ENCODE measurements around the gene PRDM15.
A peak's percentile ranks its signal among the peaks of the same experiment; 100 is the strongest.

The PRDM15 gene

GRCh38 chr21:41821756-41822431, 57.2 kb downstream of the PRDM15 start:
- H3K4me3 Mint-ChIP-seq, result no peak overlapping the region
- H3K27ac Mint-ChIP-seq, result peak overlapping the region; percentile 67
- peaks cover 32% of the 10 kb centered on the region for H3K36me3 Mint-ChIP-seq
- no peaks in the 10 kb centered on the region for H3K4me1 Mint-ChIP-seq
- ATAC-seq (no peak), DNase-seq (ENCODE audit: low spot score in 2 of 2) (no peak)
- H3K9me3 Mint-ChIP-seq, result no peaks in the 10 kb centered on the region

- ATAC-seq (no peak), DNase-seq (ENCODE audit: low spot score in 2 of 2) (no peak)
- no peak overlapping the region for H3K4me3 Mint-ChIP-seq
- H3K4me1 Mint-ChIP-seq, result no peaks in the 10 kb centered on the region
- peaks cover 32% of the 10 kb centered on the region for H3K36me3 Mint-ChIP-seq
- no peaks in the 10 kb centered on the region for H3K9me3 Mint-ChIP-seq
- no peak overlapping the region for H3K27ac Mint-ChIP-seq
Observed at GRCh38 chr21:41821081-41821755, 57.9 kb downstream of the PRDM15 start.

GRCh38 chr21:41820384-41821080, 58.6 kb downstream of the PRDM15 start:
- H3K36me3 Mint-ChIP-seq, result peaks cover 26% of the 10 kb centered on the region
- no peaks in the 10 kb centered on the region for H3K9me3 Mint-ChIP-seq
- ATAC-seq, result no peak
- no peaks in the 10 kb centered on the region for H3K4me1 Mint-ChIP-seq
- H3K27ac Mint-ChIP-seq, result no peak overlapping the region
- DNase-seq (ENCODE audit: low spot score in 2 of 2), result no peak
- no peak overlapping the region for H3K4me3 Mint-ChIP-seq

DNA sequence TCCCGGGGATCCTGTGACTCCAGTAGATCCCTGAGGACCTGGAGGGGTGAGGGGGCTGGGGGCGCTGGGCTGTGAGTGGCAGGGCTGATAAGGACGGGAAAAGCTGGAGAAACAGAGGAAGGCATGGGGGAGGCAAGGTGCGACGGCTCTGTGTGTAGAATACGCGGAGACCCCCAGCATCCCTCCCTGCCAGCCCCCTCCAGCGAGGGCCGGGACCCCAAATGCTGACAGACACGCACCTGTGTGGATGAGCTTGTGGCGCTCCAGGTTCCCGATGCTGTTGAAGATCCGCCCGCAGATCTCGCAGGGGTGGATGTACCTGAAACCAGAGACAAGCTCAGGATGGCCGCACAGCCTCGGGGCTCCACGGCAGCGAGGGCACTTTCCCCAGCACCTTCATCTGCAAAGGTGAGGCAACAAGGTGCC, 59.3 kb downstream of the PRDM15 start:
- Mint-ChIP-seq H3K36me3 (peaks cover 30% of the 10 kb centered on the region), H3K27ac (no peak overlapping the region), H3K9me3 (no peaks in the 10 kb centered on the region), H3K4me3 (no peak overlapping the region), H3K4me1 (no peaks in the 10 kb centered on the region)
- DNase-seq (ENCODE audit: low spot score in 2 of 2) (no peak), ATAC-seq (no peak)

GRCh38 chr21:41819236-41819855, 59.8 kb downstream of the PRDM15 start:
- H3K36me3 Mint-ChIP-seq, result peaks cover 30% of the 10 kb centered on the region

DNA sequence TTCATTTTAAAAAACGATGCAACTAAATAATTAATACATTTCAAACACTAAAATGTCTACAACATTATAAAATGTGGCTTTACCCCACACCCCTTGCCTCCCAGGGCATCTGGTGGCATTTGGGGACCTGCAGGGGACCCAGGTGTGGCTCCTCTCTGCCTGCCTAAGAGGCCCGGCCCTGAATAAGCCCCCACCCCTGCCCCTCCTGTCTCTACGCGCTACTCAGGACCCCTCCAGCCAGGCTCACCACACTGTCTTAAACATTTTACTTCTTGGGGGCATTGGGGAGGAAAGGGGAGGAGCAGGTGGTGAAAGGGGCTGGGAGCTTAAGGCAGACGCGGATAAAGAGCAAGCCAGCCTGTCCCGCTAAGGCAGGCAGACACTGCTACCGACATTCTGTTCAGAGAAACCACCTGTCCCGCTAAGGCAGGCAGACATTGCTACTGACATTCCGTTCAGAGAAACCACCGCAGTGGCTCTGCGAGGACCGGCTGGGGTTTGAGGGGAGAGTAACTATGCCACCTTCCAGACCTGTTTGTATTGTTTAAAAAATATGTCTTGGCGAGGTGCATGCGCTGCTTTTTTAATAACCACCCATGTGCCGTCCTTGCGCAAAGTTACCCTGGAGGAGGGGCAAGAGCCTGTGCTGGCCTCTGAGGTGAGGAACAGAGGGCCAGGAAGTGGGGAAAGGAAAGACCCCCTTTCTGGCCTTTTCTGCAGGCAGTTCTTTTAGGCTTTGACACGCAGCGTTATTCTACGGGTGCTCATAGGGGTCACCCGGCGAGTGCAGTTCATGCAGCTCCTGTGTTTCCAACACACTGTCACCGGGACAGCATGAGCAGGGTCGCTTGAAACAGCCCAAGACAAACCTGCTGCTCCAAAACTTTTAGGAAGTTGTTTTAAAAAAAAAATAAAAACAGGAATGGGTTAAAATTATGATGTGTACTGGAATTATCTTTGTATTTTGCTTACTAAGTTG, 61.0 kb downstream of the PRDM15 start:
- Mint-ChIP-seq H3K36me3 (peaks cover 20% of the 10 kb centered on the region), H3K4me1 (no peaks in the 10 kb centered on the region), H3K4me3 (no peak overlapping the region), H3K9me3 (no peaks in the 10 kb centered on the region), H3K27ac (no peak overlapping the region)
- no peak for ATAC-seq
- DNase-seq (ENCODE audit: low spot score in 2 of 2), result no peak

More at GRCh38 chr21:41819236-41819855, 59.8 kb downstream of the PRDM15 start:
- ATAC-seq (no peak), DNase-seq (ENCODE audit: low spot score in 2 of 2) (no peak)
- H3K4me3 Mint-ChIP-seq, result no peak overlapping the region
- H3K4me1 Mint-ChIP-seq, result no peaks in the 10 kb centered on the region
- no peak overlapping the region for H3K27ac Mint-ChIP-seq
- no peaks in the 10 kb centered on the region for H3K9me3 Mint-ChIP-seq

GRCh38 chr21:41817228-41817627, 61.9 kb downstream of the PRDM15 start:
- H3K4me3 Mint-ChIP-seq, result no peak overlapping the region
- H3K36me3 Mint-ChIP-seq, result peaks cover 12% of the 10 kb centered on the region
- ATAC-seq (no peak), DNase-seq (ENCODE audit: low spot score in 2 of 2) (no peak)
- no peak overlapping the region for H3K27ac Mint-ChIP-seq
- H3K9me3 Mint-ChIP-seq, result no peaks in the 10 kb centered on the region
- no peaks in the 10 kb centered on the region for H3K4me1 Mint-ChIP-seq

DNA sequence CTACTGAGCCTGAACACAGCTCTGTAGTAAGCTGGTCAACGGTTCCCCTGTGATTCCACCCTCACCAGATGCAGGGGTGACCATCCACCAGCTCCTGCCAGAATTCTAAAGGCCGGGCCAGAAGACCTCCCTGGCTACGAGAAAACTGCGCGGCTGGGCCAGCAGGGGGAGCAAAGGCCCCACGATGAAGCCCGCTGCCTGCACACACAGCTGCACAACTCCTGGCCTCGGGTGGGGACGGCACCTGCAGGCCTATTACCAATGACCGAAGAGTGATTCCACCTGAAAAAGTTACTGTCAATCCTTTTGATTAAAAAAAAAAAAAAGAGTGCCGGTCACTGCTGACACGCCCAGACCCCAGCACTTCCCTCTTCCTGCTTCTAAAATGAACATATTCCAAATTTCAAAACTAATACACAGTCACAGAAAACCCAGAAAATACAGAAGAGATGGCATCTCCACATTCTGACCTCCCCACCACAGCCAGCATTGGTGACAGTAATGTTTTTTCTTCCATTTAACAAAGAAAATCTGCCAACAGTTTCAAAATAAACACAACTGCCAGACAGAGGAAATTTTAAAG, 62.5 kb downstream of the PRDM15 start:
- no peak overlapping the region for H3K4me3 Mint-ChIP-seq
- peak; percentile 78 for ATAC-seq
- H3K4me1 Mint-ChIP-seq, result no peaks in the 10 kb centered on the region
- no peak overlapping the region for H3K27ac Mint-ChIP-seq
- peak; percentile 31 to 60 for DNase-seq (ENCODE audit: low spot score in 2 of 2)
- no peaks in the 10 kb centered on the region for H3K9me3 Mint-ChIP-seq
- H3K36me3 Mint-ChIP-seq, result peaks cover 12% of the 10 kb centered on the region

DNA sequence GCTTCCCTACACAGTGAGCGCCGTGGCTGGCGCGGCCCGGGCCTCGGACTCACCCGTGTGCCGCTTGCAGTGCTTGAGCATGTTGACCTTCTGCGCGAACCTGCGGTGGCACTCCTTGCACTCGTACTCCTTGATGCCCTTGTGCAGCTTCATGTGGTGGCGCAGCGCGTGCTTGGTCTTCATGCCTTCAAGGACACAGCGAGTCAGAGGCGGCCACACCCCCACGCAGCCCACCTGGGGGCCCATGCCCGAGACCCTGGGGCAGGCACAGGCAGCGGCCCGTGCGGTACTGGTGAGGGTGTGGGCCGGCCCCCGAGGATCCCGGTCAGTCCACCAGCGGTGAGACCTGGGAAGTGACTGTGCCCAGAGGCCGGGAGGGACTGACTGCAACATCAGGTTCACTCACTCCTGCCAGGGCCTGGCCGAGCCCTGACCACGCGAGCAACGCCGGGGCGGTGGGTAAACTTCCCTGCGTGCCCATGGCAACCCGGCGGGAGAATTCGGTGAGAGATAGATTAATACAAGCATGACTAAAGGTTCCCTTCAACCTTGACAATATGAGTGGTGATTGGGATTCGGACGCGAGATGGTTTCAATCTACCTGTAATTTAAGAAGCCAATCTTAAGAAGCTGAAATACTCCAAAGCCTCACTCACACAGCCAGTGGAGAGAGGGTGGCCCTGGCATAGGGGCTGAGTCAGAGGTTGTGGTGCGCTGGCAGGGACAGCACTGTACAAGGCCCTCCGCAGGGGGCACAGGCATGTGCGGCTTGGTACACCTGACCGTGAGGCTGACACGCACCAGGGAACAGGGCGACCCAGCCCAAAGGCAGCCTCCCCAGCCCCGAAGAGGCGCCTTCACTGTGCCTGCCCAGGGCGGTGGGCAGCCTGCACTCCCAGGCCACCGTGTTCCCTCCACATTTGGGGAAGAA, 63.2 kb downstream of the PRDM15 start:
- Mint-ChIP-seq H3K4me3 (no peak overlapping the region), H3K36me3 (peaks cover 19% of the 10 kb centered on the region), H3K4me1 (no peaks in the 10 kb centered on the region), H3K27ac (no peak overlapping the region), H3K9me3 (no peaks in the 10 kb centered on the region)
- DNase-seq (ENCODE audit: low spot score in 2 of 2) (no peak), ATAC-seq (peak; percentile 22)

- Mint-ChIP-seq H3K36me3 (peaks cover 34% of the 10 kb centered on the region), H3K9me3 (no peaks in the 10 kb centered on the region), H3K27ac (no peak overlapping the region), H3K4me3 (no peak overlapping the region), H3K4me1 (no peaks in the 10 kb centered on the region)
- no peak for ATAC-seq
- DNase-seq (ENCODE audit: low spot score in 2 of 2), result no peak
Observed at GRCh38 chr21:41813226-41813625, 65.9 kb downstream of the PRDM15 start.

GRCh38 chr21:41812679-41813078, 66.5 kb downstream of the PRDM15 start:
- Mint-ChIP-seq H3K4me3 (no peak overlapping the region), H3K36me3 (peaks cover 34% of the 10 kb centered on the region), H3K4me1 (peaks cover under 1% of the 10 kb centered on the region), H3K9me3 (no peaks in the 10 kb centered on the region), H3K27ac (no peak overlapping the region)
- DNase-seq (ENCODE audit: low spot score in 2 of 2) (no peak), ATAC-seq (no peak)

GRCh38 chr21:41810597-41810932, 68.6 kb downstream of the PRDM15 start:
- H3K9me3 Mint-ChIP-seq, result peaks cover 5% of the 10 kb centered on the region
- DNase-seq (ENCODE audit: low spot score in 2 of 2), result no peak
- H3K27ac Mint-ChIP-seq, result peak overlapping the region; percentile 14
- H3K4me1 Mint-ChIP-seq, result peaks cover 18% of the 10 kb centered on the region
- no peak for ATAC-seq
- H3K4me3 Mint-ChIP-seq, result no peak overlapping the region
- peaks cover 42% of the 10 kb centered on the region for H3K36me3 Mint-ChIP-seq

DNA sequence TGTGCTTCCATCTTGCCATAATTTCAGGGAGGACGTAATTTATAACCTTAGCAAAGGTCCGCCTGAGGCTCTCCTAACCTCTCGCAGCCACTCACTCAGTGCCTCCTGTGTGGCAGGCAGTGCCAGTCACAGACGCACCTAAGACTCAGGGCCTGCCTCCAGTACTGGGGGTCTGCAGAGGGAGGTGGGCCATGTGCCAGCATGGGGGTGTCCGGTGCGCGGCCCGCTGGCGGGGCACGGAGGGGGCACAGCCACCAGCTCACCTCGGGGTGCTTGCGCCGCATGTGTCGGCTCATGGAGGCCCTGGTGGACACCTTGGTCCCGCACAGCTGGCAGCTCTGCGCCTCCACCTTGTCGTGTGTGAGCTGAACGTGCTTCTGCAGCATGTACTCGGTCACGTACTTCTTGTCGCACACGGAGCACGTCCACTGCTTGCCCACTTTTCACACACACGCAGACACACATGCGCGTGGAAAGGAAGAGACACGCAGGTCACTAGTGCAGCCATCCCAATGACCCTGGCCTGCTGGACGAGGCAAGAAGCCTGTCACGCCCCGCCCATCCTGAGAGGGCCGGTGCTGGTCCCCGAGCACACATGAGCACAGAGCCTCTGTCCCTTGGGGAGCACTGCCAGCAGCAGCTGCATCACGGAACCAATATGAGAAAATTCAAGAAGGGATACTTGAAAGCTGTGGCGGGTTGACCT, 69.1 kb downstream of the PRDM15 start:
- ATAC-seq, result no peak
- H3K36me3 Mint-ChIP-seq, result peaks cover 41% of the 10 kb centered on the region
- no peak overlapping the region for H3K4me3 Mint-ChIP-seq

More for the DNA sequence above, 69.1 kb downstream of the PRDM15 start:
- Mint-ChIP-seq H3K27ac (no peak overlapping the region), H3K9me3 (peaks cover 5% of the 10 kb centered on the region), H3K4me1 (peaks cover 22% of the 10 kb centered on the region)
- no peak for DNase-seq (ENCODE audit: low spot score in 2 of 2)

All from stimulated activated effector memory CD8-positive, alpha-beta T cell treated with anti-CD3 and anti-CD28 coated beads, Interleukin-12 subunit alpha, Interleukin-12 subunit beta, amount 100 ng/mL, for 72 hours (primary cell).